ENCODE measurements around the gene CAPZA2. TPM values are rescaled to one million over a fixed set of nuclear protein-coding genes. Genes with fewer than 3 reads are reported as not detected.

The CAPZA2 gene
- total and polyA plus RNA-seq, 9 of the 15 experiments (the other 6 are each of a cell fraction or from before 2014, with no cell fraction given), result 67.0 to 524 (median 176) TPM

GRCh38 chr7:116862951-116863670 is 724 bp downstream of the CAPZA2 start (continued):
- 0 out of 2 replicates have a peak, but pooled peaks have one; percentile 1 for TF ChIP-seq SRSF3 (IDR thresholded peaks at IDR 0.05; ENCODE audit: insufficient read depth, low read length)
- TF ChIP-seq STAT5B (CRISPR knock-in tag; IDR thresholded peaks at IDR 0.05), result no peak

GRCh38 chr7:116863936-116864500 is 1.6 kb downstream of the CAPZA2 start:
- Histone ChIP-seq H3K27ac (ENCODE audit: extremely low read depth, low read depth, low read length) (peak overlapping the region; percentile 87), H3K36me3 (ENCODE audit: control insufficient read depth, insufficient read depth, low read length) (peaks cover 10% of the 10 kb centered on the region; the same call in 2 of the 3 replicates), H3K4me1 (replicated peaks in 1 of 2; ENCODE audit: control insufficient read depth in 2 of 2, insufficient read depth in 2 of 2, low read length in 2 of 2) (peaks cover 6 to 23% of the 10 kb centered on the region in 2 experiments), H3K4me3 (peak overlapping the region; percentile 64), H3K27me3 (ENCODE audit: control insufficient read depth in 2 of 2, insufficient read depth in 2 of 2, low read length in 2 of 2) (no peaks in the 10 kb centered on the region), H3K79me2 (ENCODE audit: control insufficient read depth, insufficient read depth, low read length) (peaks cover 66% of the 10 kb centered on the region), H3K4me2 (ENCODE audit: insufficient read depth, low read length) (peak overlapping the region; percentile 94), H3K9me1 (ENCODE audit: control insufficient read depth, insufficient read depth, low read length) (no peaks in the 10 kb centered on the region), H4K20me1 (replicated peaks; ENCODE audit: control insufficient read depth, insufficient read depth, low read length) (peaks cover 19% of the 10 kb centered on the region), H2AFZ (ENCODE audit: low read depth, low read length) (no peak overlapping the region), H3K9me3 (replicated peaks; ENCODE audit: control insufficient read depth, insufficient read depth, low read depth, low read length) (no peaks in the 10 kb centered on the region), H3K9ac (ENCODE audit: insufficient read depth in 1 of 2, low read depth in 2 of 2, low read length in 2 of 2) (peak overlapping the region; percentile 85 to 97)
- FAIRE-seq, result no peak
- POLR2A ChIA-PET, result interaction anchor here (0.8 to 3.3 kb wide), 7 partner anchors 9 to 653 kb away, joined by 3 to 10 read pairs (median 6); partner anchors contain the start of gene ST7
- in situ Hi-C loops (cut with MboI) (no loop called here), intact Hi-C loops (cut with micrococcal nuclease) (loop anchor here (5.0 kb wide), 1 partner anchor 153 kb away; no protein-coding TSS in a partner anchor)
- ATAC-seq, result peak; percentile 2; the same call in 2 of the 3 replicates
- CTCF ChIA-PET (ENCODE audit: low intra/inter-chr PET ratio), result no interaction called here
- DNase-seq (ENCODE audit: extremely low read depth in 1 of 4, low spot score in 3 of 4), result peak in 1 of 4 experiments; percentile 34
- WGBS (ENCODE audit: insufficient coverage, low coverage, missing lambda C conversion rate), result 7% methylated on average over 9 of the region's 9 CpGs
- BruUV-seq (replicated peaks), result TSS peak; percentile 59
- TF ChIP-seq FOXP4 (CRISPR knock-in tag; IDR thresholded peaks at IDR 0.05; ENCODE audit: borderline replicate concordance) (no peak), GABPB2 (CRISPR knock-in tag; conservative IDR thresholded peaks at IDR 0.05) (no peak), GTF2E2 (tag; IDR thresholded peaks at IDR 0.05) (0 out of 2 replicates have a peak, but pooled peaks have one; percentile 12), ERF (CRISPR knock-in tag; IDR thresholded peaks at IDR 0.05) (no peak), ZNF134 (CRISPR knock-in tag; conservative IDR thresholded peaks at IDR 0.05) (no peak), POLR2H (tag; IDR thresholded peaks at IDR 0.05; ENCODE audit: low read depth) (peak; percentile 43; the same call in 1 of the 2 replicates), CHD1 (IDR thresholded peaks at IDR 0.05; ENCODE audit: low read length) (peak; percentile 26), TEAD1 (CRISPR knock-in tag; IDR thresholded peaks at IDR 0.05) (0 out of 4 replicates have a peak, but pooled peaks of 1 of the 2 experiments have one; percentile 17), TRIM25 (IDR thresholded peaks at IDR 0.05; ENCODE audit: borderline replicate concordance) (no peak)
- TF ChIP-seq, protein P1, sequence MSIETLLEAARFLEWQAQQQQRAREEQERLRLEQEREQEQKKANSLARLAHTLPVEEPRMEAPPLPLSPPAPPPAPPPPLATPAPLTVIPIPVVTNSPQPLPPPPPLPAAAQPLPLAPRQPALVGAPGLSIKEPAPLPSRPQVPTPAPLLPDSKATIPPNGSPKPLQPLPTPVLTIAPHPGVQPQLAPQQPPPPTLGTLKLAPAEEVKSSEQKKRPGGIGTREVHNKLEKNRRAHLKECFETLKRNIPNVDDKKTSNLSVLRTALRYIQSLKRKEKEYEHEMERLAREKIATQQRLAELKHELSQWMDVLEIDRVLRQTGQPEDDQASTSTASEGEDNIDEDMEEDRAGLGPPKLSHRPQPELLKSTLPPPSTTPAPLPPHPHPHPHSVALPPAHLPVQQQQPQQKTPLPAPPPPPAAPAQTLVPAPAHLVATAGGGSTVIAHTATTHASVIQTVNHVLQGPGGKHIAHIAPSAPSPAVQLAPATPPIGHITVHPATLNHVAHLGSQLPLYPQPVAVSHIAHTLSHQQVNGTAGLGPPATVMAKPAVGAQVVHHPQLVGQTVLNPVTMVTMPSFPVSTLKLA (conservative IDR thresholded peaks at IDR 0.05), result peak in 1 of 2 experiments; percentile 22; a peak in 1 of 4 replicates

Measured in K562 (cell line).